IMR-90 (cell line): ENCODE results near the gene MAML2. TPM values are rescaled to one million over a fixed set of nuclear protein-coding genes. Genes with fewer than 3 reads are reported as not detected.

Experiments
- ATAC-seq: fragments of 200-7000 bp; cut with Tn5 transposase; 2 replicates; pipeline ENCODE4 v1.9.1; 2020; ENCODE audit warnings: low read depth, mild to moderate bottlenecking, moderate library complexity
- BruUV-seq: library from RNA; stranded (reverse); fragments of 400-500 nt; replicated peaks from 2 replicates; lab custom pipeline; 2021; lab: Mats Ljungman, UMichigan
- CTCF ChIA-PET: fragments of 300-600 bp; formaldehyde crosslinking; extraction: SDS; loops from one replicate; lab custom pipeline; 2021; ENCODE audit warnings: antibody characterized with exemption; lab: Yijun Ruan, JAX
- POLR2A ChIA-PET: fragments of 300-600 bp; sonication (Branson Sonifier 250); formaldehyde crosslinking; loops from one replicate; lab custom pipeline; 2022; ENCODE audit warnings: antibody characterized with exemption; ENCODE audit not compliant: unreplicated experiment; lab: Charles Lee
- DNase-seq: peaks from one replicate; pipeline ENCODE4 v3.0.0; 2013
- H2AFZ ChIP-seq: replicated peaks from 2 replicates; pipeline ENCODE3; 2013; ENCODE audit warnings: low read length, mild to moderate bottlenecking; ENCODE audit not compliant: poor library complexity
- H2AK5ac ChIP-seq: 2 replicates; pipeline ENCODE4 v1.6.1; 2013; ENCODE audit warnings: low read depth, low read length, inconsistent platforms
- H2AK9ac ChIP-seq: replicated peaks from 2 replicates; pipeline ENCODE3; 2013; ENCODE audit warnings: mild to moderate bottlenecking, low read depth, low read length, moderate library complexity; ENCODE audit not compliant: poor library complexity
- H2BK120ac ChIP-seq: 2 replicates; pipeline ENCODE4 v1.6.1; 2013; ENCODE audit warnings: low read depth, low read length, inconsistent platforms
- H2BK15ac ChIP-seq: 3 replicates; pipeline ENCODE4 v1.6.1; 2013; ENCODE audit warnings: low read depth, low read length, inconsistent platforms
- H2BK20ac ChIP-seq: 2 replicates; pipeline ENCODE4 v1.6.1; 2013; ENCODE audit warnings: low read depth, mild to moderate bottlenecking, inconsistent platforms, low read length, moderate library complexity
- H2BK5ac ChIP-seq: 2 replicates; pipeline ENCODE4 v1.6.1; 2013; ENCODE audit warnings: mild to moderate bottlenecking, low read depth, low read length, inconsistent platforms; ENCODE audit not compliant: poor library complexity, severe bottlenecking
- H3K14ac ChIP-seq: replicated peaks from 2 replicates; pipeline ENCODE4 v1.6.1; 2013; ENCODE audit warnings: low read depth, low read length, inconsistent platforms
- H3K18ac ChIP-seq: 2 replicates; pipeline ENCODE4 v1.6.1; 2013; ENCODE audit warnings: low read depth, low read length, control low read depth
- H3K23ac ChIP-seq: 2 replicates; pipeline ENCODE4 v1.6.1; 2013; ENCODE audit warnings: low read depth, low read length, inconsistent platforms
- H3K27ac ChIP-seq: 2 replicates; pipeline ENCODE4 v1.5.1; 2013; ENCODE audit warnings: mild to moderate bottlenecking, control low read depth, low read length; ENCODE audit not compliant: insufficient read depth
- H3K27me3 ChIP-seq: 2 replicates; pipeline ENCODE4 v1.6.1; 2013; ENCODE audit warnings: low read length; ENCODE audit not compliant: control insufficient read depth, insufficient read depth
- H3K36me3 ChIP-seq: 2 replicates; pipeline ENCODE4 v1.6.1; 2013; ENCODE audit warnings: low read length, mixed read lengths; ENCODE audit not compliant: control insufficient read depth, insufficient read depth
- H3K4ac ChIP-seq: 2 replicates; pipeline ENCODE4 v1.6.1; 2013; ENCODE audit warnings: low read depth, low read length, inconsistent platforms
- H3K4me1 ChIP-seq: 2 replicates; pipeline ENCODE4 v1.6.1; 2013; ENCODE audit warnings: low read length, mixed read lengths; ENCODE audit not compliant: control insufficient read depth, insufficient read depth
- H3K4me2 ChIP-seq: 2 replicates; pipeline ENCODE4 v1.6.1; 2013; ENCODE audit warnings: low read depth, mild to moderate bottlenecking, control low read depth, low read length, moderate library complexity
- H3K4me3 ChIP-seq: 2 replicates; pipeline ENCODE4 v1.5.1; 2013; ENCODE audit warnings: low read depth, mild to moderate bottlenecking, control low read depth, low read length, moderate library complexity; ENCODE audit not compliant: insufficient read depth
- H3K56ac ChIP-seq: 2 replicates; pipeline ENCODE4 v1.6.1; 2013; ENCODE audit warnings: low read length, inconsistent platforms; ENCODE audit not compliant: insufficient read depth; ENCODE audit errors: extremely low read depth
- H3K79me1 ChIP-seq, 2 experiments: 2 replicates each; pipeline ENCODE4 v1.6.1; 2013; ENCODE audit warnings: low read length in 2 of 2, inconsistent platforms in 1 of 2, low read depth in 1 of 2
- H3K9ac ChIP-seq: 2 replicates; pipeline ENCODE4 v1.6.1; 2013; ENCODE audit warnings: low read depth, low read length, control low read depth
- H3K9me1 ChIP-seq: 2 replicates; pipeline ENCODE4 v1.6.1; 2013; ENCODE audit warnings: low read length, inconsistent platforms; ENCODE audit not compliant: insufficient read depth
- H3K9me3 ChIP-seq: 2 replicates; pipeline ENCODE4 v1.6.1; 2013; ENCODE audit warnings: low read length; ENCODE audit not compliant: control insufficient read depth, insufficient read depth
- H4K20me1 ChIP-seq: 2 replicates; pipeline ENCODE4 v1.6.1; 2013; ENCODE audit warnings: low read length, inconsistent platforms; ENCODE audit not compliant: insufficient read depth
- H4K5ac ChIP-seq: 2 replicates; pipeline ENCODE4 v1.6.1; 2013; ENCODE audit warnings: mild to moderate bottlenecking, low read depth, low read length, control low read depth
- H4K8ac ChIP-seq, 2 experiments: 2 replicates each; pipeline ENCODE4 v1.6.1; 2013; ENCODE audit warnings: low read depth in 2 of 2, low read length in 2 of 2, control low read depth in 1 of 2, inconsistent platforms in 1 of 2
- H4K91ac ChIP-seq: 2 replicates; pipeline ENCODE4 v1.6.1; 2013; ENCODE audit warnings: low read depth, low read length, inconsistent platforms; ENCODE audit not compliant: insufficient read depth
- CEBPB ChIP-seq: IDR thresholded peaks from 2 replicates; pipeline ENCODE4 v1.6.1; 2012; ENCODE audit warnings: low read depth, low read length, improper control_type of control experiment
- CTCF ChIP-seq: conservative IDR thresholded peaks from 2 replicates; pipeline ENCODE4 v1.5.1; 2012; ENCODE audit warnings: mild to moderate bottlenecking, low read depth, low read length, improper control_type of control experiment
- ELK1 ChIP-seq: fragments of 150-350 bp; IDR thresholded peaks from 2 replicates; pipeline ENCODE4 v1.6.1; 2016; ENCODE audit warnings: low read depth, mild to moderate bottlenecking, low read length, moderate library complexity, borderline replicate concordance
- MAFK ChIP-seq: IDR thresholded peaks from 2 replicates; pipeline ENCODE4 v1.6.1; 2012; ENCODE audit warnings: low read depth, low read length, improper control_type of control experiment
- NFE2L2 ChIP-seq: fragments of 150-350 bp; IDR thresholded peaks from 2 replicates; pipeline ENCODE4 v1.6.1; 2016; ENCODE audit warnings: low read depth, mild to moderate bottlenecking, low read length
- POLR2A ChIP-seq: IDR thresholded peaks from 2 replicates; pipeline ENCODE4 v1.6.1; 2012; ENCODE audit warnings: mild to moderate bottlenecking, low read depth, low read length
- RFX5 ChIP-seq: IDR thresholded peaks from 2 replicates; pipeline ENCODE4 v1.8.0; 2012; ENCODE audit warnings: low read depth, mild to moderate bottlenecking, low read length, moderate library complexity
- SMC3 ChIP-seq: fragments of 150-350 bp; IDR thresholded peaks from 2 replicates; pipeline ENCODE4 v1.6.1; 2016; ENCODE audit warnings: low read depth, mild to moderate bottlenecking, antibody characterized with exemption, low read length, moderate library complexity
- USF2 ChIP-seq: fragments of 150-350 bp; IDR thresholded peaks from 2 replicates; pipeline ENCODE4 v1.6.1; 2017; ENCODE audit warnings: mild to moderate bottlenecking, antibody characterized with exemption, low read length, low read depth
- whole genome bisulfite sequencing, 2 experiments: methylation state at CpG; one replicate each; pipeline versions ENCODE4 v1.1.5 to v1.1.7; 2013; ENCODE audit warnings: missing lambda C conversion rate in 2 of 2; ENCODE audit not compliant: insufficient read length in 1 of 2; ENCODE audit errors: extremely low coverage in 2 of 2; 5-methylcytosine and 5-hydroxymethylcytosine counted together
- dilution Hi-C: fragments of 300-500 bp; cut with HindIII; formaldehyde crosslinking; loops from one replicate; pipeline ENCODE4 v1.14.3; 2018; ENCODE audit warnings: low sequenced_read_pairs; ENCODE audit not compliant: unreplicated experiment
- in situ Hi-C: fragments of 300-500 bp; cut with MboI; formaldehyde crosslinking; loops from 3 replicates; pipeline ENCODE4 v1.14.3; 2019; ENCODE audit warnings: low sequenced_read_pairs, inconsistent platforms, mixed read lengths
- intact Hi-C: fragments of 100-400 bp; cut with micrococcal nuclease; formaldehyde crosslinking; loops from 2 replicates; pipeline ENCODE4 v1.10.0; 2022
- polyA plus RNA-seq, 3 experiments: library from polyadenylated mRNA; depleted of rRNA; stranded (reverse); fragments of >200 nt; gene quantifications; 2 replicates each; pipeline ENCODE4 v1.2.3, GENCODE V29; 2012; ENCODE audit warnings: low replicate concordance in 1 of 3
- total RNA-seq: library from RNA; depleted of rRNA; stranded (reverse); fragments of >200 nt; gene quantifications from 2 replicates; pipeline ENCODE4 v1.2.3, GENCODE V29; 2012

The MAML2 gene
- total and polyA plus RNA-seq, 2 of the 4 experiments (the other 2 are of a cell fraction): 15.0 to 19.5 TPM

- H3K23ac ChIP-seq: no peak overlapping the region
- H4K20me1 ChIP-seq: no peaks in the 10 kb centered on the region
- no peak overlapping the region for H2BK15ac ChIP-seq
- H3K9me3 ChIP-seq: no peaks in the 10 kb centered on the region
- H2BK5ac ChIP-seq: no peak overlapping the region
- no peak overlapping the region for H3K56ac ChIP-seq
- no peak overlapping the region for H2BK120ac ChIP-seq
- no peak overlapping the region for H3K4me3 ChIP-seq
- H4K5ac ChIP-seq: no peak overlapping the region
- POLR2A ChIA-PET: interaction anchor here (0.6 kb wide), 1 partner anchor 374 kb away, joined by 3 read pairs; the partner anchor contains the start of genes CCDC82 and JRKL
- CTCF ChIA-PET: no interaction called here
- intact Hi-C loops (no loop called here), in situ Hi-C loops (no loop called here), dilution Hi-C loops (no loop called here)
- no peak overlapping the region for H4K91ac ChIP-seq
- H3K79me1 ChIP-seq: peaks cover 12 to 30% of the 10 kb centered on the region in 2 experiments
- TF ChIP-seq MAFK (no peak), SMC3 (no peak), ELK1 (no peak), NFE2L2 (no peak), POLR2A (no peak), RFX5 (no peak), CEBPB (no peak), CTCF (no peak), USF2 (no peak)
- H3K4me2 ChIP-seq: no peak overlapping the region
- no peak overlapping the region for H3K18ac ChIP-seq
- WGBS, 2 experiments: no CpG with 5 or more reads among the region's 4 CpGs
- no peaks in the 10 kb centered on the region for H3K27me3 ChIP-seq
- ATAC-seq (no peak), DNase-seq (no peak)
- no peak overlapping the region for H3K9ac ChIP-seq
- 0 out of 2 replicates have a peak overlapping the region, but pooled peaks have one; percentile 48 for H3K14ac ChIP-seq
- H2AK5ac ChIP-seq: peak overlapping the region; percentile 64; the same call in 1 of the 2 replicates
- H3K4ac ChIP-seq: peak overlapping the region; percentile 36
- no peak overlapping the region for H3K27ac ChIP-seq
- peaks cover 13% of the 10 kb centered on the region for H3K4me1 ChIP-seq
- H2BK20ac ChIP-seq: 0 out of 2 replicates have a peak overlapping the region, but pooled peaks have one; percentile 59
- peaks cover 4% of the 10 kb centered on the region for H3K9me1 ChIP-seq
- H2AFZ ChIP-seq: no peak overlapping the region
- H4K8ac ChIP-seq: no peak overlapping the region
- no TSS peak for BruUV-seq
- H2AK9ac ChIP-seq: no peak overlapping the region
- H3K36me3 ChIP-seq: no peaks in the 10 kb centered on the region
Observed at GRCh38 chr11:96015906-96016565, 327.0 kb downstream of the MAML2 start.
